A549 treated with Hydrocortisone at 1 μM for 4 hours (cell line): ENCODE measurements around the gene BEX4. TPM values are rescaled to one million over a fixed set of nuclear protein-coding genes. Genes with fewer than 3 reads are reported as not detected.

Source experiments
- total RNA-seq: library from RNA; stranded (reverse); fragments of 200-300 nt; extraction: Qiagen RNA extraction; gene quantifications from 5 replicates; pipeline ENCODE4 v1.2.3, GENCODE V29; 2022

Gene BEX4
- total RNA-seq, result 1.6 to 2.5 TPM (median 2.0 TPM) in 5 replicates

GRCh38 chrX:103214870-103215424, at the start of gene BEX4:
TSS of gene BEX4 (plus strand) at chrX:103215108. CDS start at chrX:103216154, 1,046 bp downstream.

GRCh38 chrX:103254921-103255493, 40.1 kb downstream of the BEX4 start, which contains the start of gene TCEAL8:
TSS of gene TCEAL8 (minus strand) at chrX:103255155. CDS start at chrX:103253979, 1,176 bp downstream.

Other genes starting within 250 kb of the BEX4 start
- not detected in 5 replicates for gene BEX1, start 150.9 kb upstream of the BEX4 start, total RNA-seq
- 0.08 to 0.09 TPM (median 0.09 TPM) in 3 of 5 replicates, not detected in the others for gene NXF3, start 122.0 kb upstream of the BEX4 start, total RNA-seq
- gene TCEAL8, start 40.0 kb downstream of the BEX4 start, total RNA-seq, result 26.3 to 38.3 TPM (median 28.3 TPM) in 5 replicates
- gene TCEAL5, start 61.6 kb downstream of the BEX4 start, total RNA-seq, result 0.11 TPM in 1 of 5 replicates, not detected in the others
- 7.1 to 12.0 TPM (median 9.3 TPM) in 5 replicates for gene BEX2, start 95.9 kb downstream of the BEX4 start, total RNA-seq
- not detected in 5 replicates for gene TCEAL7, start 115.1 kb downstream of the BEX4 start, total RNA-seq
- gene TCEAL9, start 141.4 kb downstream of the BEX4 start, total RNA-seq, result 87.2 to 150 TPM (median 94.3 TPM) in 5 replicates
- 224 to 269 TPM (median 256 TPM) in 5 replicates for gene BEX3, start 161.4 kb downstream of the BEX4 start, total RNA-seq